M059J (cell line): Measurements from ENCODE around the gene STARD4. TPM values are rescaled to one million over a fixed set of nuclear protein-coding genes. Genes with fewer than 3 reads are reported as not detected.

Source experiments
- DNase-seq: peaks from one replicate; pipeline ENCODE4 v3.0.0-alpha.2; 2012; ENCODE audit warnings: low read depth
- total RNA-seq: library from RNA; depleted of rRNA; stranded (reverse); fragments of >200 nt; shearing (Covaris generic); gene quantifications from 2 replicates; pipeline ENCODE4 v1.2.3, GENCODE V29; 2014; rRNA removed

Gene STARD4
- total RNA-seq, 1 experiment from 2014 or later: 56.4 TPM

- DNase-seq: no peak
Observed at GRCh38 chr5:111472096-111472495, 40.2 kb downstream of the STARD4 start.

GRCh38 chr5:111469903-111470302 lies 42.4 kb downstream of the STARD4 start:
- DNase-seq: no peak

- no peak for DNase-seq
Observed at GRCh38 chr5:111469293-111469896, 42.9 kb downstream of the STARD4 start.

- no peak for DNase-seq
Observed at GRCh38 chr5:111463311-111463710, 49.0 kb downstream of the STARD4 start.

DNA sequence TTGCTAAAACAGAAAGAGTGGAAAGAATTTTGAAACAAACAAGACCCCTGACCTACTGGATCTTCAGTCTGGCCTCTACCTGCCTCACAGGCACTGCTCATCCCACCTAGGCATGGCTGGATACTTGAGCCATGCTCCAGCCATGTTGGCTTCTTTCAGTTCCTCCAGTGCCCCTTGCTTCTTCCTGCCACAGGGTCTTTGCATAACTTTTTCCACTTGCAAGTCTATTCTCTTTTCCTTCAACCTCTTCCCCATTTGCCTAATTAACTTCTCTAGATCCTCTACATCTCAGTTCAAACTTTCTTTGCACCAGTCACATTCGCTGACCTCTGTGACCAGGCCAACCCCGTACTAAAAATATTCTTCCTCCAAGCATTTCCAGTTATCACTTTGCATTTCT lies 50.4 kb downstream of the STARD4 start:
- no peak for DNase-seq

- peak; percentile 34 for DNase-seq
Observed at GRCh38 chr5:111461255-111461671, 51.1 kb downstream of the STARD4 start.

DNA sequence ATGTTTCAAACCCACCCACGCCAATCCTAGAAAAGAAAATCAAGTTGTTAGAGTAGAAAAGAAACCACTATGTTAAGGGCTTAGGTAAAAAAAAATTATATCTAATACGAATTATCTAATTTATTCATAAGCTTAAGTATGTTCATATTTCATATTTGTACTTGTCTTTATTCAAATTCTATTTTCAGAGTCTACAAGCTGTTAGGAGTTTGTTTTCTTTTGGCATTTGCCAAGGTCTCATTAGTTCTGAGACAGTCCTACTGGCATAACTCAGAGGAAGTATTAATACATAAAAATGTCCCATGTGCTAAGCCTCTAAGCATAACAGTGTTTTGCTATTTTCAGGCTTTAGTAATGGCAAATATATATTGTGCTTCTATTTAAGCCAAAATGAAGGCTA lies 57.6 kb downstream of the STARD4 start:
- no peak for DNase-seq

- DNase-seq: peak; percentile 75
Observed at GRCh38 chr5:111454198-111454622, 58.1 kb downstream of the STARD4 start.

GRCh38 chr5:111453747-111454146 lies 58.6 kb downstream of the STARD4 start:
- DNase-seq: peak; percentile 76

GRCh38 chr5:111453295-111453694 lies 59.0 kb downstream of the STARD4 start:
- peak; percentile 51 for DNase-seq

- DNase-seq: no peak
Observed at GRCh38 chr5:111447822-111448221, 64.5 kb downstream of the STARD4 start.

DNA sequence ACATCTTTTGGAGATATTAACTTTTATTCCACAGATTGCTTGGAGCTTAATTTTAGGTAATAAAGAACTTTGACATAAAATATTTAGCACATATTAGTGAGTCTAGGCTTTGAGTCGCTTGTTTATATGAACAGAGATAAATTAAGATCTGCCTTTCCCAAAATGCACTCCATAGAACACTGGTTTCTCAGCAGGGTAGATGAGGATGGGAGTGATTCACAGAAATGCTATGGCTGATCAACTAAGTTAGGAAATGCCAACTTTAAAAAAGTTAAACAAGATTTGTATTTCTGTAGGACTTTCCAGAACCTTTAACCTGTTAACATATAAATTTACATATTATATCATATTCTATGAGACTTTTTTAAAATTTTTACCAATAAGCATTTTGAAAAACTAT lies 65.2 kb downstream of the STARD4 start:
- no peak for DNase-seq

Other genes starting within 250 kb of the STARD4 start
- 143 and 152 TPM in 2 replicates for gene NREP, start 244.7 kb upstream of the STARD4 start, total RNA-seq